ENCODE measurements around the gene CRYZ.
A peak's percentile ranks its signal among the peaks of the same experiment; 100 is the strongest.

- TF ChIP-seq CTCF (IDR thresholded peaks at IDR 0.05; ENCODE audit: control extremely low read depth in 1 of 3, insufficient read depth in 1 of 3, low read depth in 1 of 3, low read length in 3 of 3) (peak in 1 of 3 experiments; percentile 18; a peak in 1 of 4 replicates), YY1 (IDR thresholded peaks at IDR 0.05; ENCODE audit: low read depth, low read length) (no peak), RAD21 (IDR thresholded peaks at IDR 0.05 in 1 of 2, conservative IDR thresholded peaks at IDR 0.05 in 1 of 2; ENCODE audit: low read depth in 2 of 2, low read length in 2 of 2) (peak in 1 of 2 experiments; percentile 17; a peak in 1 of 4 replicates), RFX5 (IDR thresholded peaks at IDR 0.05; ENCODE audit: borderline replicate concordance, low read depth, low read length) (no peak), POLR2AphosphoS5 (IDR thresholded peaks at IDR 0.05; ENCODE audit: low read depth, low read length) (no peak), MAX (IDR thresholded peaks at IDR 0.05) (no peak), CEBPB (IDR thresholded peaks at IDR 0.05; ENCODE audit: low read depth, low read length) (no peak), POLR2A (IDR thresholded peaks at IDR 0.05; ENCODE audit: control extremely low read depth in 1 of 2, low read depth in 2 of 2, low read length in 2 of 2) (no peak), EZH2 (IDR thresholded peaks at IDR 0.05; ENCODE audit: low read depth, low read length, severe bottlenecking) (no peak)
These were observed 58.4 kb downstream of the CRYZ start for GRCh38 chr1:74674278-74675048.
